ENCODE data around the gene PTPN7. TPM values are rescaled to one million over a fixed set of nuclear protein-coding genes. Genes with fewer than 3 reads are reported as not detected.

PTPN7 gene
- total RNA-seq, 1 experiment from 2014 or later: 0.33 TPM

DNA sequence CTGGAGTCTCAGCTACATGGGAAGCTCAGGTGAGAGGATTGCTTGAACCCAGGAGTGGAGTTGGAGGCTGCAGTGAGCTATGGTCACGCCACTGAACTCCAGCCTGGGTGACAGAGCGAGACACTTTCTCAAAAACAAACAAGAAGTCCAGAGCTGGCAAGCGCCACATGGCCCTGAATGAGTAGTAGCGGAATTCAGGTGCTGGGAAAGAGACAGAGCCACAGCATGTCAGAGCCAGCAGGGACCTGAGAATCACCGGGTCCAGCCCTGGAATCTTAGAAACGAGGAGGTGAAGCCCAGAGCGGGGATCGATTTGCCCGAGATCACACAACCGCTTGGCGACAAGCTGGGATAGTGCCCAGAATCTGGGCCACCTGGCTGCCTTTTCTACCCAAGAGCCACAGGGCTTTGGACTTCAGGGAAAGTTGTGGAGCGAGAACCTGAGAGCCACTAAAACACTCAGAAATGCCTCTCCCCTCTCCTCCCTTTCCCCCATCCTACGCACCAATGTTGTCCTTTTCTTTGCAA is 25.7 kb downstream of the PTPN7 start:
- in situ Hi-C loops (cut with HindIII; ENCODE audit: low pct_unique_long_range_greater_than_20kb, low sequenced_read_pairs): no loop called here
- Histone ChIP-seq H3K4me3 (ENCODE audit: low read depth in 2 of 2, low read length in 2 of 2) (no peak overlapping the region), H3K9me3 (ENCODE audit: control insufficient read depth, insufficient read depth, low read depth, low read length) (no peaks in the 10 kb centered on the region), H3K4me1 (ENCODE audit: control insufficient read depth, insufficient read depth, low read length) (peaks cover 5% of the 10 kb centered on the region; the same call in 1 of the 2 replicates), H3K27me3 (ENCODE audit: control insufficient read depth, insufficient read depth, low read length) (no peaks in the 10 kb centered on the region), H3K36me3 (ENCODE audit: control insufficient read depth, insufficient read depth, low read length) (peaks cover 6% of the 10 kb centered on the region), H3K27ac (ENCODE audit: low read length) (no peak overlapping the region)
- POLR2A ChIA-PET: no interaction called here
- no TSS peak for BruUV-seq (replicated peaks)
- CTCF ChIA-PET: interaction anchor here (0.6 to 1.5 kb wide), 3 partner anchors 21 to 652 kb away, joined by 3 to 9 read pairs (median 4); no protein-coding TSS in a partner anchor
- intact Hi-C loops (cut with micrococcal nuclease; ENCODE audit: unreplicated experiment): no loop called here
- DNase-seq (ENCODE audit: low read depth, low spot score) (no peak), ATAC-seq (peak; percentile 23)
- TF ChIP-seq POLR2AphosphoS5 (IDR thresholded peaks at IDR 0.05; ENCODE audit: low read depth, low read length) (no peak), SIN3A (IDR thresholded peaks at IDR 0.05; ENCODE audit: borderline replicate concordance, insufficient read depth, low read depth, low read length) (no peak), TCF7L2 (IDR thresholded peaks at IDR 0.05; ENCODE audit: low read depth, low read length) (no peak)
- TF ChIP-seq, protein P1, sequence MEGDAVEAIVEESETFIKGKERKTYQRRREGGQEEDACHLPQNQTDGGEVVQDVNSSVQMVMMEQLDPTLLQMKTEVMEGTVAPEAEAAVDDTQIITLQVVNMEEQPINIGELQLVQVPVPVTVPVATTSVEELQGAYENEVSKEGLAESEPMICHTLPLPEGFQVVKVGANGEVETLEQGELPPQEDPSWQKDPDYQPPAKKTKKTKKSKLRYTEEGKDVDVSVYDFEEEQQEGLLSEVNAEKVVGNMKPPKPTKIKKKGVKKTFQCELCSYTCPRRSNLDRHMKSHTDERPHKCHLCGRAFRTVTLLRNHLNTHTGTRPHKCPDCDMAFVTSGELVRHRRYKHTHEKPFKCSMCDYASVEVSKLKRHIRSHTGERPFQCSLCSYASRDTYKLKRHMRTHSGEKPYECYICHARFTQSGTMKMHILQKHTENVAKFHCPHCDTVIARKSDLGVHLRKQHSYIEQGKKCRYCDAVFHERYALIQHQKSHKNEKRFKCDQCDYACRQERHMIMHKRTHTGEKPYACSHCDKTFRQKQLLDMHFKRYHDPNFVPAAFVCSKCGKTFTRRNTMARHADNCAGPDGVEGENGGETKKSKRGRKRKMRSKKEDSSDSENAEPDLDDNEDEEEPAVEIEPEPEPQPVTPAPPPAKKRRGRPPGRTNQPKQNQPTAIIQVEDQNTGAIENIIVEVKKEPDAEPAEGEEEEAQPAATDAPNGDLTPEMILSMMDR (IDR thresholded peaks at IDR 0.05): no peak
- TF ChIP-seq, protein P2, sequence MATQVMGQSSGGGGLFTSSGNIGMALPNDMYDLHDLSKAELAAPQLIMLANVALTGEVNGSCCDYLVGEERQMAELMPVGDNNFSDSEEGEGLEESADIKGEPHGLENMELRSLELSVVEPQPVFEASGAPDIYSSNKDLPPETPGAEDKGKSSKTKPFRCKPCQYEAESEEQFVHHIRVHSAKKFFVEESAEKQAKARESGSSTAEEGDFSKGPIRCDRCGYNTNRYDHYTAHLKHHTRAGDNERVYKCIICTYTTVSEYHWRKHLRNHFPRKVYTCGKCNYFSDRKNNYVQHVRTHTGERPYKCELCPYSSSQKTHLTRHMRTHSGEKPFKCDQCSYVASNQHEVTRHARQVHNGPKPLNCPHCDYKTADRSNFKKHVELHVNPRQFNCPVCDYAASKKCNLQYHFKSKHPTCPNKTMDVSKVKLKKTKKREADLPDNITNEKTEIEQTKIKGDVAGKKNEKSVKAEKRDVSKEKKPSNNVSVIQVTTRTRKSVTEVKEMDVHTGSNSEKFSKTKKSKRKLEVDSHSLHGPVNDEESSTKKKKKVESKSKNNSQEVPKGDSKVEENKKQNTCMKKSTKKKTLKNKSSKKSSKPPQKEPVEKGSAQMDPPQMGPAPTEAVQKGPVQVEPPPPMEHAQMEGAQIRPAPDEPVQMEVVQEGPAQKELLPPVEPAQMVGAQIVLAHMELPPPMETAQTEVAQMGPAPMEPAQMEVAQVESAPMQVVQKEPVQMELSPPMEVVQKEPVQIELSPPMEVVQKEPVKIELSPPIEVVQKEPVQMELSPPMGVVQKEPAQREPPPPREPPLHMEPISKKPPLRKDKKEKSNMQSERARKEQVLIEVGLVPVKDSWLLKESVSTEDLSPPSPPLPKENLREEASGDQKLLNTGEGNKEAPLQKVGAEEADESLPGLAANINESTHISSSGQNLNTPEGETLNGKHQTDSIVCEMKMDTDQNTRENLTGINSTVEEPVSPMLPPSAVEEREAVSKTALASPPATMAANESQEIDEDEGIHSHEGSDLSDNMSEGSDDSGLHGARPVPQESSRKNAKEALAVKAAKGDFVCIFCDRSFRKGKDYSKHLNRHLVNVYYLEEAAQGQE (IDR thresholded peaks at IDR 0.05; ENCODE audit: insufficient read depth in 1 of 2, low read depth in 2 of 2, low read length in 1 of 2): no peak

DNA sequence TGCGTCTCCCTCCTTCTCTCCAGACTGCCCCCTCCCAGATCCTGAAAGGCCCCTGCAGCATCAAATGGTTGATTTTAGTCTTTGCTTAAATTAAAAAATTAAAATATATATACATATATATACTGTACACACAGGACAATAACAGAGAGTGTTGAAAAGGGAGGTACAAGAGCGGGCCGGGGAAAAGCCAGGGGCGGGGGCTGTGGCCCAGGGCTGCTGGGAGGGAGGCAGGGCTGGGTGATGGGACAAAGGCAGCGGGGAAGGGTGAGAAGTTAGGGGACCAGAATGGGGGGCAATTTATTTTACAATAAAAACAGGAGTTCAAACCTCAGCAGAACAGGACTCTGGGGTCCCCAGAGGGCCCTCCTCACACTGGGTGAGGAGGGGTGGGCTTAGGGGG is 26.4 kb downstream of the PTPN7 start:
- no TSS peak for BruUV-seq (replicated peaks)
- DNase-seq (ENCODE audit: low read depth, low spot score): no peak
- no peak overlapping the region for H3K27ac ChIP-seq (ENCODE audit: low read length)
- ChIA-PET CTCF (interaction anchor here (0.7 to 1.2 kb wide), 2 partner anchors 14 to 651 kb away, joined by 3 read pairs; no protein-coding TSS in a partner anchor), POLR2A (no interaction called here)
- H3K36me3 ChIP-seq (ENCODE audit: control insufficient read depth, insufficient read depth, low read length): peaks cover 6% of the 10 kb centered on the region
- intact Hi-C loops (cut with micrococcal nuclease; ENCODE audit: unreplicated experiment) (no loop called here), in situ Hi-C loops (cut with HindIII; ENCODE audit: low pct_unique_long_range_greater_than_20kb, low sequenced_read_pairs) (no loop called here)
- no peak for ATAC-seq
- no peaks in the 10 kb centered on the region for H3K27me3 ChIP-seq (ENCODE audit: control insufficient read depth, insufficient read depth, low read length)
- TF ChIP-seq SIN3A (IDR thresholded peaks at IDR 0.05; ENCODE audit: borderline replicate concordance, insufficient read depth, low read depth, low read length): no peak
- TF ChIP-seq, protein P2 (IDR thresholded peaks at IDR 0.05; ENCODE audit: insufficient read depth in 1 of 2, low read depth in 2 of 2, low read length in 1 of 2): no peak
- TF ChIP-seq TCF7L2 (IDR thresholded peaks at IDR 0.05; ENCODE audit: low read depth, low read length): no peak
- TF ChIP-seq, protein P1 (IDR thresholded peaks at IDR 0.05): no peak
- TF ChIP-seq POLR2AphosphoS5 (IDR thresholded peaks at IDR 0.05; ENCODE audit: low read depth, low read length): no peak
- H3K4me1 ChIP-seq (ENCODE audit: control insufficient read depth, insufficient read depth, low read length): peaks cover 5% of the 10 kb centered on the region; the same call in 1 of the 2 replicates
- H3K9me3 ChIP-seq (ENCODE audit: control insufficient read depth, insufficient read depth, low read depth, low read length): no peaks in the 10 kb centered on the region
- H3K4me3 ChIP-seq (ENCODE audit: low read depth in 2 of 2, low read length in 2 of 2): no peak overlapping the region

All from Panc1 (cell line).